ENCODE measurements around the gene C15orf61.

C15orf61 gene

GRCh38 chr15:67512933-67513714 is 7.8 kb upstream of the C15orf61 start:
- peaks cover 11 to 42% (median 26%) of the 10 kb centered on the region in 4 experiments for H3K36me3 ChIP-seq (ENCODE audit: control insufficient read depth in 4 of 4, insufficient read depth in 4 of 4, low read length in 3 of 4)
- DNase-seq, result no peak
- POLR2A ChIA-PET, result no interaction called here
- peaks cover 0 to 8% (median 0%) of the 10 kb centered on the region in 4 experiments for H3K4me1 ChIP-seq (ENCODE audit: control extremely low read depth in 1 of 4, control insufficient read depth in 4 of 4, insufficient read depth in 4 of 4, low read length in 3 of 4)
- no peak overlapping the region for H3K27ac ChIP-seq (ENCODE audit: insufficient read depth in 1 of 2, low read depth in 1 of 2, low read length in 2 of 2, poor library complexity in 1 of 2, severe bottlenecking in 2 of 2)
- CTCF ChIA-PET, result no interaction called here
- H3K9me3 ChIP-seq (ENCODE audit: control extremely low read depth in 1 of 5, control insufficient read depth in 4 of 5, insufficient read depth in 2 of 5, low read depth in 1 of 5, low read length in 4 of 5), result no peaks in the 10 kb centered on the region
- H3K4me3 ChIP-seq (ENCODE audit: control insufficient read depth in 1 of 7, extremely low read depth in 1 of 7, insufficient read depth in 4 of 7, low read depth in 2 of 7, low read length in 6 of 7), result no peak overlapping the region
- 88% methylated on average over 7 of the region's 9 CpGs for WGBS (ENCODE audit: insufficient coverage)
- H3K27me3 ChIP-seq (replicated peaks in 2 of 5; ENCODE audit: control insufficient read depth in 4 of 5, insufficient read depth in 5 of 5, low read length in 4 of 5), result no peaks in the 10 kb centered on the region

- CTCF ChIA-PET, result interaction anchor here (2.3 kb wide), 1 partner anchor 12 kb away, joined by 6 read pairs; no protein-coding TSS in a partner anchor
- H3K9me3 ChIP-seq (ENCODE audit: control extremely low read depth in 1 of 5, control insufficient read depth in 4 of 5, insufficient read depth in 2 of 5, low read depth in 1 of 5, low read length in 4 of 5), result no peaks in the 10 kb centered on the region
- POLR2A ChIA-PET, result no interaction called here
- WGBS (ENCODE audit: insufficient coverage), result 100% methylated on average over 2 of the region's 3 CpGs
- no peak overlapping the region for H3K27ac ChIP-seq (ENCODE audit: insufficient read depth in 1 of 2, low read depth in 1 of 2, low read length in 2 of 2, poor library complexity in 1 of 2, severe bottlenecking in 2 of 2)
- no peak overlapping the region for H3K4me3 ChIP-seq (ENCODE audit: control insufficient read depth in 1 of 7, extremely low read depth in 1 of 7, insufficient read depth in 4 of 7, low read depth in 2 of 7, low read length in 6 of 7)
- no peaks in the 10 kb centered on the region for H3K27me3 ChIP-seq (replicated peaks in 2 of 5; ENCODE audit: control insufficient read depth in 4 of 5, insufficient read depth in 5 of 5, low read length in 4 of 5)
- peaks cover 0 to 4% (median 0%) of the 10 kb centered on the region in 4 experiments for H3K4me1 ChIP-seq (ENCODE audit: control extremely low read depth in 1 of 4, control insufficient read depth in 4 of 4, insufficient read depth in 4 of 4, low read length in 3 of 4)
- no peak for DNase-seq
- peaks cover 11 to 39% (median 26%) of the 10 kb centered on the region in 4 experiments for H3K36me3 ChIP-seq (ENCODE audit: control insufficient read depth in 4 of 4, insufficient read depth in 4 of 4, low read length in 3 of 4)
Measured at GRCh38 chr15:67515090-67515489, 5.8 kb upstream of the C15orf61 start.

- CTCF ChIA-PET, result interaction anchor here (2.3 kb wide), 1 partner anchor 13 kb away, joined by 6 read pairs; no protein-coding TSS in a partner anchor
- peaks cover 0 to 4% (median 3%) of the 10 kb centered on the region in 4 experiments for H3K4me1 ChIP-seq (ENCODE audit: control extremely low read depth in 1 of 4, control insufficient read depth in 4 of 4, insufficient read depth in 4 of 4, low read length in 3 of 4)
Measured at GRCh38 chr15:67515557-67515956, 5.4 kb upstream of the C15orf61 start.

GRCh38 chr15:67520321-67521028 is 456 bp upstream of the C15orf61 start:
- 16% methylated on average over 14 of the region's 24 CpGs for WGBS (ENCODE audit: insufficient coverage)

More at GRCh38 chr15:67515557-67515956, 5.4 kb upstream of the C15orf61 start:
- POLR2A ChIA-PET, result no interaction called here
- WGBS (ENCODE audit: insufficient coverage), result no CpG with 5 or more reads among the region's 2 CpGs
- H3K9me3 ChIP-seq (ENCODE audit: control extremely low read depth in 1 of 5, control insufficient read depth in 4 of 5, insufficient read depth in 2 of 5, low read depth in 1 of 5, low read length in 4 of 5), result no peaks in the 10 kb centered on the region
- no peaks in the 10 kb centered on the region for H3K27me3 ChIP-seq (replicated peaks in 2 of 5; ENCODE audit: control insufficient read depth in 4 of 5, insufficient read depth in 5 of 5, low read length in 4 of 5)
- H3K36me3 ChIP-seq (ENCODE audit: control insufficient read depth in 4 of 4, insufficient read depth in 4 of 4, low read length in 3 of 4), result peaks cover 11 to 39% (median 26%) of the 10 kb centered on the region in 4 experiments
- DNase-seq, result no peak
- H3K27ac ChIP-seq (ENCODE audit: insufficient read depth in 1 of 2, low read depth in 1 of 2, low read length in 2 of 2, poor library complexity in 1 of 2, severe bottlenecking in 2 of 2), result no peak overlapping the region
- no peak overlapping the region for H3K4me3 ChIP-seq (ENCODE audit: control insufficient read depth in 1 of 7, extremely low read depth in 1 of 7, insufficient read depth in 4 of 7, low read depth in 2 of 7, low read length in 6 of 7)

GRCh38 chr15:67521783-67522568 is 1.0 kb downstream of the C15orf61 start:
- ChIA-PET POLR2A (interaction anchor here (0.6 to 0.7 kb wide), 3 partner anchors 18 to 27 kb away, joined by 3 to 7 read pairs (median 4); partner anchors contain the start of gene MAP2K5), CTCF (interaction anchor here (0.6 to 1.6 kb wide), 2 partner anchors 21 to 311 kb away, joined by 3 read pairs; no protein-coding TSS in a partner anchor)
- Histone ChIP-seq H3K4me1 (ENCODE audit: control extremely low read depth in 1 of 4, control insufficient read depth in 4 of 4, insufficient read depth in 4 of 4, low read length in 3 of 4) (peaks cover 16 to 33% (median 26%) of the 10 kb centered on the region in 4 experiments), H3K9me3 (ENCODE audit: control extremely low read depth in 1 of 5, control insufficient read depth in 4 of 5, insufficient read depth in 2 of 5, low read depth in 1 of 5, low read length in 4 of 5) (no peaks in the 10 kb centered on the region), H3K36me3 (ENCODE audit: control insufficient read depth in 4 of 4, insufficient read depth in 4 of 4, low read length in 3 of 4) (peaks cover 0 to 6% (median 3%) of the 10 kb centered on the region in 4 experiments), H3K27ac (ENCODE audit: insufficient read depth in 1 of 2, low read depth in 1 of 2, low read length in 2 of 2, poor library complexity in 1 of 2, severe bottlenecking in 2 of 2) (peak overlapping the region; percentile 69 to 89), H3K27me3 (replicated peaks in 2 of 5; ENCODE audit: control insufficient read depth in 4 of 5, insufficient read depth in 5 of 5, low read length in 4 of 5) (no peaks in the 10 kb centered on the region), H3K4me3 (ENCODE audit: control insufficient read depth in 1 of 7, extremely low read depth in 1 of 7, insufficient read depth in 4 of 7, low read depth in 2 of 7, low read length in 6 of 7) (peak overlapping the region; percentile 54 to 89 (median 78))
- DNase-seq, result peak in 1 of 3 donors; percentile 31
- 4% methylated on average over 15 of the region's 23 CpGs for WGBS (ENCODE audit: insufficient coverage)

More at GRCh38 chr15:67520321-67521028, 456 bp upstream of the C15orf61 start:
- peak; percentile 34 to 72 (median 71) for DNase-seq
- CTCF ChIA-PET, result interaction anchor here (0.6 to 1.0 kb wide), 3 partner anchors 9 to 315 kb away, joined by 3 read pairs; no protein-coding TSS in a partner anchor
- H3K27me3 ChIP-seq (replicated peaks in 2 of 5; ENCODE audit: control insufficient read depth in 4 of 5, insufficient read depth in 5 of 5, low read length in 4 of 5), result no peaks in the 10 kb centered on the region
- H3K9me3 ChIP-seq (ENCODE audit: control extremely low read depth in 1 of 5, control insufficient read depth in 4 of 5, insufficient read depth in 2 of 5, low read depth in 1 of 5, low read length in 4 of 5), result no peaks in the 10 kb centered on the region
- peaks cover 16 to 33% (median 26%) of the 10 kb centered on the region in 4 experiments for H3K4me1 ChIP-seq (ENCODE audit: control extremely low read depth in 1 of 4, control insufficient read depth in 4 of 4, insufficient read depth in 4 of 4, low read length in 3 of 4)
- H3K36me3 ChIP-seq (ENCODE audit: control insufficient read depth in 4 of 4, insufficient read depth in 4 of 4, low read length in 3 of 4), result peaks cover 0 to 12% (median 3%) of the 10 kb centered on the region in 4 experiments
- POLR2A ChIA-PET, result interaction anchor here (0.7 kb wide), 1 partner anchor 306 kb away, joined by 3 read pairs; no protein-coding TSS in a partner anchor
- peak overlapping the region; percentile 54 to 89 (median 78) for H3K4me3 ChIP-seq (ENCODE audit: control insufficient read depth in 1 of 7, extremely low read depth in 1 of 7, insufficient read depth in 4 of 7, low read depth in 2 of 7, low read length in 6 of 7)
- peak overlapping the region; percentile 69 to 89 for H3K27ac ChIP-seq (ENCODE audit: insufficient read depth in 1 of 2, low read depth in 1 of 2, low read length in 2 of 2, poor library complexity in 1 of 2, severe bottlenecking in 2 of 2)

- ChIA-PET POLR2A (no interaction called here), CTCF (no interaction called here)
- no peak for DNase-seq
- H3K36me3 ChIP-seq (ENCODE audit: control insufficient read depth in 4 of 4, insufficient read depth in 4 of 4, low read length in 3 of 4), result peaks cover 0 to 16% (median 6%) of the 10 kb centered on the region in 4 experiments
- H3K27ac ChIP-seq (ENCODE audit: insufficient read depth in 1 of 2, low read depth in 1 of 2, low read length in 2 of 2, poor library complexity in 1 of 2, severe bottlenecking in 2 of 2), result no peak overlapping the region
- H3K4me3 ChIP-seq (ENCODE audit: control insufficient read depth in 1 of 7, extremely low read depth in 1 of 7, insufficient read depth in 4 of 7, low read depth in 2 of 7, low read length in 6 of 7), result peak overlapping the region in 3 of 7 experiments; percentile 42 to 89 (median 78)
- H3K9me3 ChIP-seq (ENCODE audit: control extremely low read depth in 1 of 5, control insufficient read depth in 4 of 5, insufficient read depth in 2 of 5, low read depth in 1 of 5, low read length in 4 of 5), result no peaks in the 10 kb centered on the region
- H3K27me3 ChIP-seq (replicated peaks in 2 of 5; ENCODE audit: control insufficient read depth in 4 of 5, insufficient read depth in 5 of 5, low read length in 4 of 5), result no peaks in the 10 kb centered on the region
- WGBS (ENCODE audit: insufficient coverage), result no CpG with 5 or more reads among the region's 1 CpG
- H3K4me1 ChIP-seq (ENCODE audit: control extremely low read depth in 1 of 4, control insufficient read depth in 4 of 4, insufficient read depth in 4 of 4, low read length in 3 of 4), result peaks cover 16 to 33% (median 26%) of the 10 kb centered on the region in 4 experiments
Measured at GRCh38 chr15:67523330-67523729, 2.4 kb downstream of the C15orf61 start.
